GM21825 (cell line): ENCODE results near the gene CENPA.
"Not testable (repeated sequence)": the region's sequence is repeated elsewhere in the genome, so short reads cannot be mapped to it uniquely, and the experiment has no call there.

ENCODE experiments used
- ATAC-seq: cut with Tn5 transposase; IDR thresholded peaks from one replicate; pipeline ENCODE4 v1.9.1; 2021; ENCODE audit warnings: mild to moderate bottlenecking, moderate library complexity; ENCODE audit not compliant: unreplicated experiment

CENPA gene

GRCh38 chr2:26785431-26786206 lies at the start of gene CENPA:
TSS of gene CENPA (plus strand) at chr2:26786056. CDS start at chr2:26786197, 141 bp downstream.
- ATAC-seq, result peak; percentile 98

- no peak for ATAC-seq
Measured at GRCh38 chr2:26737221-26737620, 48.6 kb upstream of the CENPA start.

DNA sequence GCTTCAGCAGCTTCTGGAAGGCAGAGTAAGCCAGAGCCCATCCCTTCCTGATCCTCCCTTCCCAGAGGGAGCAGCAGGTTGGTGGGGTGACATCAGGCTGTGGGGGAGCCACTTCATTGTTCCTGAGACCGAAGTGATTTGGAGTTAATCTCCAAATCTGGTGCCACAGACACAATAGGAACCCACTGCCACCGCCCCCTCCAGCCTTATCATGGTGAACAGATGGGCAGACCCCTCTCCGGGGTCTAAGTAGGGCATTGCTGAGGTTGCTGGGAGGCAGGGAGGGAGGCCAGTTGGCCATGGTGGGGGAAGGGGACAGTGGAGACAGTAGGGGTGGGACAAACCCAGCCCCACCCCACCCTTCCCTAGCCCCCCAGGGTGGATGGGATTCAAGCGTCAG lies 47.4 kb upstream of the CENPA start:
- no peak for ATAC-seq

DNA sequence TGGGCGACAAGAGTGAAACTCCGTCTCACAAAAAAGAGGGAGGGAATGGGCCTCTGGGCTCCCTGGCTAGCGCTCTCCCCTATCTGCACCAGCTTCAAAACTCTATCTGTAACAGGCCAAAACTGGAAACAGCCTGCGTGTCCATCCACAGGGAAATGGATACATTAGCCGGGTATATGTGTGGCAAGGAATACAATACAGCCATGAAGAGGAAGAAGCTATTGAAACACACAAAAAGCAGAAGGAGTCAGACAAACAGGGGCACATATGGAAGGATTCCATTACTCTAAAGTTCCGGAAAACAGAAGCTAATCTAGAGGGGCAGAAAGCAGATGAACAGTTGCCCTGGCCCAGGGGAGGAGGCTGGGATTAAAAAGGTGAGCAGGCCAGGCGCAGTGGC lies 46.3 kb upstream of the CENPA start:
- no peak for ATAC-seq

DNA sequence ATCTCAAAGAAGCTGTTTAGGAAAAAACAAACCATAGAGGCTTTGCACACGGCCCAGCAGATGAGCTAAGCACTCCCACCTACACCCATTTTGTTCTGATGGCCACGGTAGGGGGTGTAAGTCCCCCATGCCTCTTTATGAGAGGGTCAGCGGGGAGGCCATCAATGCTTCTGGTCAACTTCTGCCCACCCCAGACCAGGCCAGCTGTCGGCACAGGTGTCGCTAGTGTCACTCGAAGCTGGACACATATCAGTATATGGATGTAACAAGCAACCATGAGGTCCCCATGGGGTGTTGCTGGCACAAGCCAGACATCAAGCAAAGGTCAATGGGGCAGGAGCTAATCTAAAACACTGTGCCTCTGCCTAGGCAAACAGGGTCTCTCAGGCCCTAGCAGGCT lies 45.5 kb upstream of the CENPA start:
- ATAC-seq, result no peak

GRCh38 chr2:26740890-26741302 lies 45.0 kb upstream of the CENPA start:
- ATAC-seq, result no peak

GRCh38 chr2:26742048-26742770 lies 43.6 kb upstream of the CENPA start:
- ATAC-seq, result no peak

GRCh38 chr2:26743852-26744251 lies 42.0 kb upstream of the CENPA start:
- no peak for ATAC-seq

- ATAC-seq, result no peak
Measured at GRCh38 chr2:26744953-26745352, 40.9 kb upstream of the CENPA start.

DNA sequence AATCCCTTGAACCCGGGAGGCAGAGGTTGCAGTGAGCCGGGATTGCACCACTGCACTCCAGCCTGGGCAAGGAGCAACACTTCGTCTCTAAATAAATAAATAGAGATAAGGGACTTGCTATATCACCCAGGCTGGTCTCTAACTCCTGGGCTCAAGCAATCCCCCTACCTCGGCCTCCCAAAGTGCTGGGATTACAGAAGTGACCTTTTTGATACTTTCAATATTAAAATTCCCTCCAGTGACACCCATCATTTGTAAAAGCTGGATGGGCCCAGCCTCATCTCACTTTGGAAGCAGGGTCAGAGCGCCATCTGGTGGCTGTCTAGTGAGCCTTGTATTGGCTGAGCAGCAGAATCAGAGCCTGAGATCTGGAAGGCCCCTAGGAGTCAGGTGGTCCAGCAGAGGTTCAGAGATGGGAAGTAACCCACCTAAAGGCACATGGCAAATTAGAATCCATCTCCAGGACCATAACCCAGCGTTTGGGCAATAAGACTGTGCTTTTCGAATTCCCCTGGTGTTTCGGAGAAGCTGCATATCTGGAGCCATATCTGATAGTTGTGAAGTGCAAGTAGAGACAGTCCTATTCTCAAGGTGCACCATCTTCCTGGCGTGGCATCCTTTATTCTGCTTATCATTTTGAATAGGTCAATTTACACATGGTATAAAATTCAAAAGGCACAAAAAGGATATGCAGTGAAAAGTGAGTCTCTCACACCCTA lies 40.1 kb upstream of the CENPA start:
- peak; percentile 74 for ATAC-seq

GRCh38 chr2:26746934-26747333 lies 38.9 kb upstream of the CENPA start:
- ATAC-seq, result no peak

GRCh38 chr2:26749787-26750420 lies 36.0 kb upstream of the CENPA start:
- ATAC-seq, result not testable (repeated sequence)

DNA sequence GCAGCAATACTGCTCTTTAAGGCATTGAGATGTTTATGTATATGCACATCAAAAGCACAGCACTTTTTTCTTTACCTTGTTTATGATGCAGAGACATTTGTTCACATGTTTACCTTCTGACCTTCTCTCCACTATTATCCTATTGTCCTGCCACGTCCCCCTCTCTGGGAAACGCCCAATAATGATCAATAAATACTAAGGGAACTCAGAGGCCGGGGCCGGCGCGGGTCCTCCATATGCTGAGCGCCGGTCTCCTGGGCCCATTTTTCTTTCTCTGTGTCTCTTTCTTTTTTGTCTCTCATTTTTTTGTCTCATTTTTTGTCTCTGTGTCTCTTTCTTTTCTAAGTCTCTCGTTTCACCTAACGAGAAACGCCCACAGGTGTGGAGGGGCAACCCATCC lies 35.4 kb upstream of the CENPA start:
- not testable (repeated sequence) for ATAC-seq

DNA sequence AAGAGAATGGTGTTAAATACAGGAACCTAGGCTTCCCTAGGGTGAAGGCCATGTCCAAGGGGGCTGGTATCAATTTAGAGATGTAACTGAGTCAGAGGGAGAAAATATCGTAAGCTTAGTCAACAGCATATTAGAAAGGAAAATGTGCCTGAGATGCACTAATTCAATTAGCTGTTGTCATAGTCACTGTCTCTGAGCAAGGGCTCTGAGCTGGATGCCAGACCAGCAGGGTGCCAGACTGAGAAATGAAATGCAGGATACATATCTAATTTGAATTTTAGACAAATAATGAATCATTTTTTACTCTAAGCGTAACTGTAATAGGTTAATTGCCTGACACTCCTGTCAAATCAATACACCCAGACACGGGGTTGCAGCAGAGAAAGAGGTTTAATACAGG lies 33.2 kb upstream of the CENPA start:
- ATAC-seq, result no peak

DNA sequence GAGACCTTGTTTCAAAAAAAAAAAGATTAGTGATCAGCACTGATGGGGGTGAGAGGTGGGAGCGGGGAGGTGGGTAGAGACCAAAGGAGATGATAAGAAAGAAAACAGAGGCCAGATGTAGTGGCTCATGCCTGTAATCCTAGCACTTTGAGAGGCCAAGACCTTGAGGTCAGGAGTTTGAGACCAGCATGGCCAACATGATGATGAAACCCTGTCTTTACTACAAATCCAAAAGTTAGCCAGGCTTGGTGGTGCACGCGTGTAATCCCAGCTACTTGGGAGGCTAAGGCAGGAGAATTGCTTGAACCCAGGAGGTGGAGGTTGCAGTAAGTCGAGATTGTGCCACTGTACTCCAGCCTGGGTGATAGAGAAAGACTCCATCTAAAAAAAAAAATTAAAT lies 31.3 kb upstream of the CENPA start:
- ATAC-seq, result no peak

DNA sequence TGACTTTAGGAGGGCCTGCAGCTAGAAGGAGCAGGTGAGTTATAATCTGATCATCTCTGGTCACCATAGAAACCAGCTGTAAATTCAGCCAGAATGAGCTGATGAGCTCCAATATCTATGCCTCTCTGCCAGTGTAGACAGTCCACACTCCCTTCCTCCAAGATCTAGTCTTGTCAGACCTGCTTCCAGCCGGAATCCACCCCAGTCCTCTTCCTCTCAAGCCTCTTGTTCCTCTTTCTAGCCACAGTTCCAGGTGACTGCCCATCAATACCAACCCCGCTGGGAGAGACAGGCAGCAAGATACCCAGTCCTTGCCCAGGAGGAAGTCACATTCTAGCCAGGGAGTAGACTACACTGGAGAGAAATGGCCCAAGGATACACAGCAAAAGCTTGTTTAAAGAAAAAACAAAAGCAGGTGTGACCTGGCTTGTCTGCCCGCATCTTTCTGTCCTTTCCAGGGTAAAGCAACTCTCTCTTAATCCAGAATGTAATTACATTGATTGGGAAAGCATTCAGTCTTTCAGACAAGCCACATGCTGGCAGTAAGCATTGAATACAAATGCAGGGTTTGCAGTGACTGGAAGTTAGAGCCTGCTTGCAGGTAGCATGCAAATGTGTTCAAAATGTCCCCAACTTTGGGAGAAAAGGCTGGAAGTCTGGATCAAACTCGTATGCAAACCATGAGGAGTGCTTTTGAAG lies 30.7 kb upstream of the CENPA start:
- ATAC-seq, result no peak

DNA sequence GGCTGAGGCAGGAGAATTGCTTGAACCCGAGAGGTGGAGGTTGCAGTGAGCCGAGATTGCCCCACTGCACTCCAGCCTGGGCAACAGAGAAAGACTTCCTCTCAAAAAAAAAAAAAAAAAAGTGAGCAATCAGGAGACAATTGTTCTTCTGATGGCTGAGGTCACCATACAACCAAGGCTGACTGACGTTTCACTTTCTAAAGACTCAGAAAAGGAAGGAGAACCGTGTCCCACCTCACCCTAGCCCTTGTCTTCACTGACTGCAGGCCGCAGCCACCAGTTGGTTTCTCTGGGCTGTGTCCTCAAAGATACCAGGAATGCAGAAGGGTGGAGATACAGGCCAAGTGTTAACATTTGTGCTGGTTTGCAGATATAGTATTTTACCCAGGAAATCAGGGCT lies 29.5 kb upstream of the CENPA start:
- ATAC-seq, result no peak

DNA sequence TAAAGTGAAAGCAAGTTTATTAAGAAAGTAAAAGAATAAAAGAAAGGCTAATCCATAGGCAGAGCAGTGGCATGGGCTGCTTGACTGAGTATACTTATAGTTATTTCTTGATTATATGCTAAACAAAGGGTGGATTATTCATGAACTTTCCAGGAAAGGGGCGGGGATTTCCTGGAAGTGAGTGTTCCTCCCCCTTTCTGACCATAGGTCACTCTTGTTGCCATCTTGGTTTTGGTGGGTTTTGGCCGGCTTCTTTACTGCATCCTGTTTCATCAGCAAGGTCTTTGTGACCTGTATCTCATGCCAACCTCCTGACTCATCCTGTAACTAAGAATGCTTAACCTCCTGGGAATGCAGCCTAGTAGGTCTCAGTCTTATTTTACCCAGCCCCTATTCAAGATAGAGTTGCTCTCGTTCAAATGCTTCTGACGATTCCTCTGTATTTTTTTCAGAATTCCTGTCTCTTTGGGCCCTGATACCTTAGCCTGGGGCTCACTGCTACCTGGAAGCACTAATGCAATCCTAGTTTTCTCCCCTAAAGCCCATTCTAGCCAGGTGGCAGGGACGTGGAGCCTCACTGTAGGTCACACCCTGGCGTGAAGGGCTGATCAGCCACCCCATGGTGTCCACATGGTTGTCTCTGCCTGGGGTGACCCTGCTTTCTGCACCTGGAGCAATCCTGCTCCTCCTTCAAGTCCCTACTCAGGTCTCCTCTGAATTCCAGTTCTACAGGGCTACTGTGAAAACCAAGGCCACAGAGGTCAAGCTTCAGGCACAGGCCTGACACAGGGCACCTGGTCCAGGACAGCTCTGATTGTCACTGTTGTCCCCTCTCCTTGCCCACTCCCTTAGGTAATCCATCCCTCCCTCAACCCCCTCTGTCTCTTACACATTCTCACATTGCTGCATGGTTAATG lies 27.7 kb upstream of the CENPA start:
- no peak for ATAC-seq

GRCh38 chr2:26758790-26759321 lies 27.0 kb upstream of the CENPA start:
- no peak for ATAC-seq
